Pancreas (tissue), 10 donors: ENCODE results near the gene SUOX. TPM values are rescaled to one million over a fixed set of nuclear protein-coding genes. Genes with fewer than 3 reads are reported as not detected.

Experiments used
- ATAC-seq, 4 donors: fragments of 200-7000 bp; cut with Tn5 transposase; one replicate each; pipeline versions ENCODE4 v1.8.0 to v1.9.1; 2020; ENCODE audit warnings: mild to moderate bottlenecking in 4 of 4, moderate library complexity in 4 of 4
- DNase-seq, 6 donors: peaks; one replicate each; pipeline ENCODE4 v3.0.0-alpha.2; 2020
- FAIRE-seq: peaks from 2 replicates; lab custom pipeline; 2012; peaks lifted over from hg19 to GRCh38; lab: Jason Lieb, UNC
- H3K27ac ChIP-seq, 4 donors: fragments of 200-600 bp; sonication (generic); 1 replicate in 3 of 4; 2 replicates in 1 of 4; pipeline versions ENCODE4 v1.5.0 to v1.8.0; 2020
- H3K27me3 ChIP-seq, 4 donors: fragments of 200-600 bp; one replicate each; pipeline ENCODE4 v1.8.0; 2021
- H3K36me3 ChIP-seq, 3 donors: fragments of 200-600 bp; sonication (generic) in 1 of 3; one replicate each; pipeline versions ENCODE4 v1.5.0 to v1.8.0; 2020 to 2021
- H3K4me1 ChIP-seq, 3 donors: fragments of 200-600 bp; one replicate each; pipeline ENCODE4 v1.8.0; 2021
- H3K4me3 ChIP-seq, 4 donors: fragments of 200-600 bp; sonication (generic) in 2 of 4; one replicate each; pipeline versions ENCODE4 v1.5.0 to v1.8.0; 2020 to 2021
- H3K9me3 ChIP-seq, 4 donors: fragments of 200-600 bp; one replicate each; pipeline ENCODE4 v1.8.0; 2021
- WGBS, 2 donors: extraction: QIAGEN DNeasy Blood & Tissue Kit; methylation state at CpG; one replicate each; pipeline ENCODE4 v1.1.7; 2013; 5-methylcytosine and 5-hydroxymethylcytosine counted together
- intact Hi-C, 3 donors: fragments of 100-400 bp; cut with DNase I; formaldehyde crosslinking; loops; one replicate each; pipeline versions ENCODE4 v1.11.1 to v1.14.2; 2022
- polyA plus RNA-seq, 2 donors: library from polyadenylated mRNA; stranded (reverse); fragments of 200-250 nt; gene quantifications; one replicate each; pipeline ENCODE4 v1.2.3, GENCODE V29; 2013
- total RNA-seq, 6 donors: library from RNA; stranded (reverse); fragmentation: NEBNext Ultra II Directional in 4 of 6; extraction: Animal tissue kit (Norgen Biotek cat#: 25700) in 4 of 6; gene quantifications; one replicate each; pipeline versions ENCODE4 v1.2.1 to v1.2.4, GENCODE V29; 2021 to 2023
- TF ChIP-seq, protein P1 (sequence below), 4 donors: fragments of 200-600 bp; sonication (generic) in 3 of 4; IDR thresholded peaks; one replicate each; pipeline versions ENCODE4 v1.5.0 to v1.8.0; 2021; ENCODE audit warnings: antibody characterized with exemption in 4 of 4
- donor health status: healthy with polysubstance abuse.
- donor health status: DM: no; HTN: no; CAD: no; lungs with moderate emphysema.
- donor health status: DM: no; HTN: no; CAD: no.
- donor health status: control.
- donor health status: control.
- donor health status: Bipolar disorder and iron deficiency.
- donor health status: DM: yes; HTN: yes; CAD: no.
- donor health status: DM: no; HTN: no; CAD: no.
- donor health status: DM: no; HTN: no; CAD: no.
- donor health status: DM: yes; HTN: yes; CAD: no.

SUOX gene
- total and polyA plus RNA-seq, 8 donors, result 6.0 to 20.4 (median 12.4) TPM

GRCh38 chr12:56028511-56029165, 31.6 kb downstream of the SUOX start:
- FAIRE-seq (no peak), ATAC-seq (peak in 3 of 4 donors; percentile 9 to 46 (median 25))

DNA sequence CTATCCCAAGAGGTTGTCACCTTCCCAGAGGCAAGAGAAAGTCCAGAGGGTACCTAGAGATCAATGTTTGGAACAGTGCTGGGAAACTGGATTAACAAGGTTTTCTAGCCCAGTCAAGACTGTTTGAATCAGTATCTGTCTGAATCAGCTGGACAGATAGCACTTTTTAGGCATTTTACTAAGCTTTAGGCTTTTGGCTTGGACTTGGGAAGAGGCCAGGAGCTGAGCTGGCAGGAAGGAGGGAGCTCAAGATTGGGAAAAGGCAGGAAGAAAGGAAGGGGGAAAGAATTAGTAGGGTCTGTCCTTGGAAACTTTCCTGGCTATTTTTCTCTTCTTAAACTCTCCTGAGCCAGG, 32.1 kb downstream of the SUOX start:
- Histone ChIP-seq H3K36me3 (peaks cover 0 to 3% (median 0%) of the 10 kb centered on the region in 3 donors), H3K4me1 (peaks cover 0 to 8% (median 5%) of the 10 kb centered on the region in 3 donors), H3K4me3 (no peak overlapping the region), H3K27ac (peak overlapping the region in 2 of 4 donors; percentile 33 to 57), H3K27me3 (no peaks in the 10 kb centered on the region), H3K9me3 (no peaks in the 10 kb centered on the region)
- no peak for DNase-seq
- intact Hi-C loops, result no loop called here
- TF ChIP-seq, protein P1, sequence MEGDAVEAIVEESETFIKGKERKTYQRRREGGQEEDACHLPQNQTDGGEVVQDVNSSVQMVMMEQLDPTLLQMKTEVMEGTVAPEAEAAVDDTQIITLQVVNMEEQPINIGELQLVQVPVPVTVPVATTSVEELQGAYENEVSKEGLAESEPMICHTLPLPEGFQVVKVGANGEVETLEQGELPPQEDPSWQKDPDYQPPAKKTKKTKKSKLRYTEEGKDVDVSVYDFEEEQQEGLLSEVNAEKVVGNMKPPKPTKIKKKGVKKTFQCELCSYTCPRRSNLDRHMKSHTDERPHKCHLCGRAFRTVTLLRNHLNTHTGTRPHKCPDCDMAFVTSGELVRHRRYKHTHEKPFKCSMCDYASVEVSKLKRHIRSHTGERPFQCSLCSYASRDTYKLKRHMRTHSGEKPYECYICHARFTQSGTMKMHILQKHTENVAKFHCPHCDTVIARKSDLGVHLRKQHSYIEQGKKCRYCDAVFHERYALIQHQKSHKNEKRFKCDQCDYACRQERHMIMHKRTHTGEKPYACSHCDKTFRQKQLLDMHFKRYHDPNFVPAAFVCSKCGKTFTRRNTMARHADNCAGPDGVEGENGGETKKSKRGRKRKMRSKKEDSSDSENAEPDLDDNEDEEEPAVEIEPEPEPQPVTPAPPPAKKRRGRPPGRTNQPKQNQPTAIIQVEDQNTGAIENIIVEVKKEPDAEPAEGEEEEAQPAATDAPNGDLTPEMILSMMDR (IDR thresholded peaks at IDR 0.05), result no peak
- ATAC-seq, result peak; percentile 31 to 68 (median 41)
- FAIRE-seq, result no peak

More at GRCh38 chr12:56028511-56029165, 31.6 kb downstream of the SUOX start:
- Histone ChIP-seq H3K27me3 (no peaks in the 10 kb centered on the region), H3K4me1 (peaks cover 0 to 8% (median 5%) of the 10 kb centered on the region in 3 donors), H3K9me3 (no peaks in the 10 kb centered on the region), H3K4me3 (no peak overlapping the region), H3K27ac (peak overlapping the region in 2 of 4 donors; percentile 33 to 57), H3K36me3 (peaks cover 0 to 3% (median 0%) of the 10 kb centered on the region in 3 donors)
- TF ChIP-seq, protein P1 (IDR thresholded peaks at IDR 0.05), result no peak
- intact Hi-C loops, result no loop called here
- 61 to 84% methylated on average over 3 to 5 of the region's 5 CpGs for WGBS, 2 donors
- no peak for DNase-seq

DNA sequence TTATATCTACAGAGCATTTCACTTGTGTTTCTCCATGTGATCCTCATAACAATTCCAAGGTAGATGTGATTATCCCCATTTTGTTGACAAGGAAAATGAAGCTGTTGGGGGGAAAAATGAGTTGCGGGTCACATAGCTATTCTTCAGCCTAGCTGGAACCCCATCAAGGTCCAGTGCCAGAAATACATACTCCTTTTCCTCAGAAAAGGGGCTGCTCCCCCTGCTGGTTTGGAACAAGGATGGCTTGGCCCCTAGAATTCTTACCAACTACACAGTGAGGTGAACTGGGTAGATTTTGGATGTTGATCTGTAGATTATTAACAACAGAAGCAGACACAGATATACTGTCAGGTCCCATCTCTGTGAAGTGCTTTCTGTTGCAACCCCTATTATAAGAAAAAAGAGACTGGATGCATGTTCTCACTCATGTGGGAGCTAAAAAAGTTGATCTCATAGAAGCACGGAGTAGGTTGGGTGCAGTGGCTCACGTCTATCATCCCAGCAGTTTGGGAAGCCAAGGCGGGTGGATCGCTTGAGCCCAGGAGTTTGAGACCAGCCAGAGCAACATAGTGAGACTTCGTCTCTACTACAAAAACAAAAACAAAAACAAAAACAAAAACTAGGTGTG, 32.7 kb downstream of the SUOX start:
- ATAC-seq (peak; percentile 77 to 96 (median 90)), FAIRE-seq (no peak), DNase-seq (peak in 3 of 6 donors; percentile 31 to 53 (median 38))
- TF ChIP-seq, protein P1 (IDR thresholded peaks at IDR 0.05), result peak in 3 of 4 donors; percentile 34 to 54 (median 41)
- Histone ChIP-seq H3K36me3 (peaks cover 0 to 5% (median 3%) of the 10 kb centered on the region in 3 donors), H3K4me3 (no peak overlapping the region), H3K4me1 (peaks cover 0 to 8% (median 5%) of the 10 kb centered on the region in 3 donors), H3K9me3 (no peaks in the 10 kb centered on the region), H3K27me3 (no peaks in the 10 kb centered on the region), H3K27ac (peak overlapping the region in 1 of 4 donors; percentile 33)
- WGBS, 2 donors, result 71 to 75% methylated on average over 6 of the region's 6 CpGs
- intact Hi-C loops, result loop anchor here in 1 of 3 donors (10.0 kb wide), 1 partner anchor 295 kb away; no protein-coding TSS in a partner anchor

- ATAC-seq (no peak), DNase-seq (no peak), FAIRE-seq (no peak)
- WGBS, 2 donors, result 87 to 94% methylated on average over 1 of the region's 1 CpG
- no peaks in the 10 kb centered on the region for H3K27me3 ChIP-seq
- peaks cover 0 to 7% (median 3%) of the 10 kb centered on the region in 3 donors for H3K36me3 ChIP-seq
- H3K4me1 ChIP-seq, result peaks cover 0 to 8% (median 5%) of the 10 kb centered on the region in 3 donors
- TF ChIP-seq, protein P1 (IDR thresholded peaks at IDR 0.05), result no peak
- intact Hi-C loops, result loop anchor here in 1 of 3 donors (10.0 kb wide), 1 partner anchor 297 kb away; no protein-coding TSS in a partner anchor
- no peak overlapping the region for H3K4me3 ChIP-seq
- no peaks in the 10 kb centered on the region for H3K9me3 ChIP-seq
- no peak overlapping the region for H3K27ac ChIP-seq
These were observed 34.9 kb downstream of the SUOX start for GRCh38 chr12:56031987-56032386.
